DOHH2 (cell line): ENCODE measurements around the gene YIF1A.

Source experiments
- EZH2phosphoT487 ChIP-seq: fragments of 200-600 bp; sonication (generic); IDR thresholded peaks from 2 replicates; pipeline ENCODE4 v1.6.1; 2017; ENCODE audit warnings: borderline replicate concordance, mild to moderate bottlenecking, antibody characterized with exemption, low read length, moderate library complexity, mixed read lengths
- TF ChIP-seq, protein P1 (sequence below): fragments of 200-600 bp; sonication (generic); IDR thresholded peaks from one replicate; pipeline ENCODE4 v1.5.1; 2014; ENCODE audit warnings: antibody characterized with exemption, mild to moderate bottlenecking, low read depth, low read length; ENCODE audit not compliant: poor library complexity, severe bottlenecking

- TF ChIP-seq, protein P1, sequence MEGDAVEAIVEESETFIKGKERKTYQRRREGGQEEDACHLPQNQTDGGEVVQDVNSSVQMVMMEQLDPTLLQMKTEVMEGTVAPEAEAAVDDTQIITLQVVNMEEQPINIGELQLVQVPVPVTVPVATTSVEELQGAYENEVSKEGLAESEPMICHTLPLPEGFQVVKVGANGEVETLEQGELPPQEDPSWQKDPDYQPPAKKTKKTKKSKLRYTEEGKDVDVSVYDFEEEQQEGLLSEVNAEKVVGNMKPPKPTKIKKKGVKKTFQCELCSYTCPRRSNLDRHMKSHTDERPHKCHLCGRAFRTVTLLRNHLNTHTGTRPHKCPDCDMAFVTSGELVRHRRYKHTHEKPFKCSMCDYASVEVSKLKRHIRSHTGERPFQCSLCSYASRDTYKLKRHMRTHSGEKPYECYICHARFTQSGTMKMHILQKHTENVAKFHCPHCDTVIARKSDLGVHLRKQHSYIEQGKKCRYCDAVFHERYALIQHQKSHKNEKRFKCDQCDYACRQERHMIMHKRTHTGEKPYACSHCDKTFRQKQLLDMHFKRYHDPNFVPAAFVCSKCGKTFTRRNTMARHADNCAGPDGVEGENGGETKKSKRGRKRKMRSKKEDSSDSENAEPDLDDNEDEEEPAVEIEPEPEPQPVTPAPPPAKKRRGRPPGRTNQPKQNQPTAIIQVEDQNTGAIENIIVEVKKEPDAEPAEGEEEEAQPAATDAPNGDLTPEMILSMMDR: no peak
- TF ChIP-seq EZH2phosphoT487: no peak
Measured at GRCh38 chr11:66318600-66318970, 29.6 kb upstream of the YIF1A start.
